ENCODE measurements around the gene FAM229A.

DNA sequence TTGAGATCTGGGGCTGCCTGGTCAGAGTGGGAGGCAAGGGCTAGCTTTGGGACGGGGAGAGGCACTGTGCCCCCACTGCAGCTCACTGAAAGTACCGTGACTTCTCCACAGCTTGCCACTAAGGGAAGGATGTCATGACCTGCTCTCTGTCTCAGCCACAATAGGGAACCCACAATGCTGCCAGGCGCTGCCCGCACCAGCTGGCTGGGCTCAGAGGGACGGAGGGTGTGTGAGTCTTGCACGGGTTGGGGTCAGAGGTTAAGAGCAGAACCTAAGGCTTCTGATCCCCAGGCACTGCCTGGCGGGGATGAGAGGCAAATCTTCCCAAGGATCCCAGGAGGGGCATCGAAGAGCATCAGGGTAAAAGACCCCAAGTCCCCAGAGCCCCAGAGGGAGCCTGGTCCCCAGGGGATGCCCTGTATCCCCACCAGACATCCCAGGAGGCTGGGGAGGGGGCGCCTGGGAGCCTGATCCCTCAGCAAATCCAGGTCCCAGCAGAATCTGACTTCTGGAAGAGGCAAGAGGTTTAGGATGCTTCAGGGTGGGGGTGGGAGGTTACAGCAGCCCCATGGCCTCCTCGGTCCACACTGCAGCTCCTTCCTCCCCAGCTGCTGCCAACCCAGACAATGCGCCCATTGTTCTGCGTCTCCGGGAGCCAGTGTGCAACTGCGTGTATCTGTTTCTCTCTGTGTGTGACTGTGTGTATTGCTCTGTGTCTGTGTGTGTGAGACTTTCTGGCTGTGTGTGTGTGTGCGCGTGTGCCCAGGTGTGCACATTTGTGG is 24.2 kb downstream of the FAM229A start:
- TF ChIP-seq, protein P1, sequence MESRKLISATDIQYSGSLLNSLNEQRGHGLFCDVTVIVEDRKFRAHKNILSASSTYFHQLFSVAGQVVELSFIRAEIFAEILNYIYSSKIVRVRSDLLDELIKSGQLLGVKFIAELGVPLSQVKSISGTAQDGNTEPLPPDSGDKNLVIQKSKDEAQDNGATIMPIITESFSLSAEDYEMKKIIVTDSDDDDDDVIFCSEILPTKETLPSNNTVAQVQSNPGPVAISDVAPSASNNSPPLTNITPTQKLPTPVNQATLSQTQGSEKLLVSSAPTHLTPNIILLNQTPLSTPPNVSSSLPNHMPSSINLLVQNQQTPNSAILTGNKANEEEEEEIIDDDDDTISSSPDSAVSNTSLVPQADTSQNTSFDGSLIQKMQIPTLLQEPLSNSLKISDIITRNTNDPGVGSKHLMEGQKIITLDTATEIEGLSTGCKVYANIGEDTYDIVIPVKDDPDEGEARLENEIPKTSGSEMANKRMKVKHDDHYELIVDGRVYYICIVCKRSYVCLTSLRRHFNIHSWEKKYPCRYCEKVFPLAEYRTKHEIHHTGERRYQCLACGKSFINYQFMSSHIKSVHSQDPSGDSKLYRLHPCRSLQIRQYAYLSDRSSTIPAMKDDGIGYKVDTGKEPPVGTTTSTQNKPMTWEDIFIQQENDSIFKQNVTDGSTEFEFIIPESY (IDR thresholded peaks at IDR 0.05): no peak
- TF ChIP-seq, protein P2, sequence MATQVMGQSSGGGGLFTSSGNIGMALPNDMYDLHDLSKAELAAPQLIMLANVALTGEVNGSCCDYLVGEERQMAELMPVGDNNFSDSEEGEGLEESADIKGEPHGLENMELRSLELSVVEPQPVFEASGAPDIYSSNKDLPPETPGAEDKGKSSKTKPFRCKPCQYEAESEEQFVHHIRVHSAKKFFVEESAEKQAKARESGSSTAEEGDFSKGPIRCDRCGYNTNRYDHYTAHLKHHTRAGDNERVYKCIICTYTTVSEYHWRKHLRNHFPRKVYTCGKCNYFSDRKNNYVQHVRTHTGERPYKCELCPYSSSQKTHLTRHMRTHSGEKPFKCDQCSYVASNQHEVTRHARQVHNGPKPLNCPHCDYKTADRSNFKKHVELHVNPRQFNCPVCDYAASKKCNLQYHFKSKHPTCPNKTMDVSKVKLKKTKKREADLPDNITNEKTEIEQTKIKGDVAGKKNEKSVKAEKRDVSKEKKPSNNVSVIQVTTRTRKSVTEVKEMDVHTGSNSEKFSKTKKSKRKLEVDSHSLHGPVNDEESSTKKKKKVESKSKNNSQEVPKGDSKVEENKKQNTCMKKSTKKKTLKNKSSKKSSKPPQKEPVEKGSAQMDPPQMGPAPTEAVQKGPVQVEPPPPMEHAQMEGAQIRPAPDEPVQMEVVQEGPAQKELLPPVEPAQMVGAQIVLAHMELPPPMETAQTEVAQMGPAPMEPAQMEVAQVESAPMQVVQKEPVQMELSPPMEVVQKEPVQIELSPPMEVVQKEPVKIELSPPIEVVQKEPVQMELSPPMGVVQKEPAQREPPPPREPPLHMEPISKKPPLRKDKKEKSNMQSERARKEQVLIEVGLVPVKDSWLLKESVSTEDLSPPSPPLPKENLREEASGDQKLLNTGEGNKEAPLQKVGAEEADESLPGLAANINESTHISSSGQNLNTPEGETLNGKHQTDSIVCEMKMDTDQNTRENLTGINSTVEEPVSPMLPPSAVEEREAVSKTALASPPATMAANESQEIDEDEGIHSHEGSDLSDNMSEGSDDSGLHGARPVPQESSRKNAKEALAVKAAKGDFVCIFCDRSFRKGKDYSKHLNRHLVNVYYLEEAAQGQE (IDR thresholded peaks at IDR 0.05): no peak
- TF ChIP-seq, protein P3, sequence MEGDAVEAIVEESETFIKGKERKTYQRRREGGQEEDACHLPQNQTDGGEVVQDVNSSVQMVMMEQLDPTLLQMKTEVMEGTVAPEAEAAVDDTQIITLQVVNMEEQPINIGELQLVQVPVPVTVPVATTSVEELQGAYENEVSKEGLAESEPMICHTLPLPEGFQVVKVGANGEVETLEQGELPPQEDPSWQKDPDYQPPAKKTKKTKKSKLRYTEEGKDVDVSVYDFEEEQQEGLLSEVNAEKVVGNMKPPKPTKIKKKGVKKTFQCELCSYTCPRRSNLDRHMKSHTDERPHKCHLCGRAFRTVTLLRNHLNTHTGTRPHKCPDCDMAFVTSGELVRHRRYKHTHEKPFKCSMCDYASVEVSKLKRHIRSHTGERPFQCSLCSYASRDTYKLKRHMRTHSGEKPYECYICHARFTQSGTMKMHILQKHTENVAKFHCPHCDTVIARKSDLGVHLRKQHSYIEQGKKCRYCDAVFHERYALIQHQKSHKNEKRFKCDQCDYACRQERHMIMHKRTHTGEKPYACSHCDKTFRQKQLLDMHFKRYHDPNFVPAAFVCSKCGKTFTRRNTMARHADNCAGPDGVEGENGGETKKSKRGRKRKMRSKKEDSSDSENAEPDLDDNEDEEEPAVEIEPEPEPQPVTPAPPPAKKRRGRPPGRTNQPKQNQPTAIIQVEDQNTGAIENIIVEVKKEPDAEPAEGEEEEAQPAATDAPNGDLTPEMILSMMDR (IDR thresholded peaks at IDR 0.05; ENCODE audit: low read depth, low read length, missing input control): no peak
- TF ChIP-seq TAF1 (conservative IDR thresholded peaks at IDR 0.05) (no peak), YY1 (IDR thresholded peaks at IDR 0.05) (no peak), EGR1 (IDR thresholded peaks at IDR 0.05; ENCODE audit: low read depth in 2 of 2) (no peak), JUND (IDR thresholded peaks at IDR 0.05) (no peak), SP1 (IDR thresholded peaks at IDR 0.05) (no peak), HNF4G (IDR thresholded peaks at IDR 0.05) (no peak), FOXA1 (IDR thresholded peaks at IDR 0.05) (no peak), FOXA2 (IDR thresholded peaks at IDR 0.05) (no peak), RXRA (IDR thresholded peaks at IDR 0.05) (no peak)
- TF ChIP-seq, protein P4, sequence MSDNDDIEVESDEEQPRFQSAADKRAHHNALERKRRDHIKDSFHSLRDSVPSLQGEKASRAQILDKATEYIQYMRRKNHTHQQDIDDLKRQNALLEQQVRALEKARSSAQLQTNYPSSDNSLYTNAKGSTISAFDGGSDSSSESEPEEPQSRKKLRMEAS (IDR thresholded peaks at IDR 0.05): no peak
